D721Med (cell line): ENCODE measurements around the gene PRRG3.

ENCODE experiments used
- DNase-seq: peaks from one replicate; pipeline ENCODE4 v3.0.0; 2011; ENCODE audit warnings: low spot score; ENCODE audit not compliant: insufficient read length
- FAIRE-seq: peaks from 2 replicates; lab custom pipeline; 2011; peaks lifted over from hg19 to GRCh38; lab: Jason Lieb, UNC
- CTCF ChIP-seq: IDR thresholded peaks from 2 replicates; pipeline ENCODE4 v1.5.1; 2012; ENCODE audit warnings: mild to moderate bottlenecking, control low read depth; ENCODE audit not compliant: insufficient read depth; ENCODE audit errors: missing control alignments

Gene PRRG3

GRCh38 chrX:151741606-151742005, 46.3 kb downstream of the PRRG3 start:
- FAIRE-seq, result no peak
- no peak for TF ChIP-seq CTCF

GRCh38 chrX:151742311-151742710, 47.1 kb downstream of the PRRG3 start:
- no peak for FAIRE-seq
- DNase-seq, result no peak
- no peak for TF ChIP-seq CTCF

More at GRCh38 chrX:151741606-151742005, 46.3 kb downstream of the PRRG3 start:
- no peak for DNase-seq

GRCh38 chrX:151743651-151744470, 48.6 kb downstream of the PRRG3 start:
- no peak for TF ChIP-seq CTCF
- FAIRE-seq, result no peak
- no peak for DNase-seq

DNA sequence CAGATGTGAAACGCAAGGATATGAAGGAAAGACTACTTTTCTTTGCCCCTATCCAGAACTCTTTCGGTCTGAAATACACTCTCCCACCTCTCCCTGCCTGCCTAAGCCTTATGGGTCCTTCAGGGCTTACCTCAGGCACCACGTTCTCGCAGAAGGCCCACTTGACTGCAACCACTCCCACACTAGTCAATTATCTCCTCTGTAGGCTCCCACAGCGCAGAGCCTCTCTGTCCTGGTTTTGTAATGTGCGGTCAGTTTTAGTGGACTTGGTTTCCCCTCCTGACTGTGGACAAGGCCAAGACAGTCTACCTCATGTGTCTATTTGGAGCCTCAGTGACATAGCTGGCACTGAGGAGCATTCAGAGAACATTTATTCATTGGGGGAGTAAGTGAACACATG, 50.4 kb downstream of the PRRG3 start:
- no peak for TF ChIP-seq CTCF
- FAIRE-seq (no peak), DNase-seq (no peak)

- DNase-seq, result no peak
- FAIRE-seq, result no peak
- TF ChIP-seq CTCF, result no peak
These were observed 51.2 kb downstream of the PRRG3 start for GRCh38 chrX:151746502-151746901.

DNA sequence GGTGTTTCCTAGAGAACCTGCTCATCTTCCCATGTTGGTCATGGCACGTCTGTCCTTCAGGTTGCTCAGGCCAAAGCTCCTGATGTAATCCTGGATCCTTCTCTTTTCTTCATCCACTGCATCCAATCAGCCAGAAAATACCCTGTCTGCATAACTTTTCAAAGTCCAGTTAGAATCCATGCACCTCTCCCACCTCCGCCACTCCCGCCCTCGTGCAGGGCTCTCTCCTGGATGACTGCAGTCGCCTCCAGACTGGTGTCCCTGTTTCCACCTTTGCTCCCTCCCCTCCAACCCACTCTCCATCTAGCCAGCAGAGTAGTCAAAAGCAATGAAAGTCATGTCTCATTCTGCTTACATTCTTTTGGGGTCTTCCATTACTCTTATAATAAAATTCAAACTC, 55.3 kb downstream of the PRRG3 start:
- DNase-seq, result no peak
- FAIRE-seq, result no peak
- TF ChIP-seq CTCF, result no peak

- FAIRE-seq (no peak), DNase-seq (no peak)
- no peak for TF ChIP-seq CTCF
These were observed 57.6 kb downstream of the PRRG3 start for GRCh38 chrX:151752847-151753246.
